NCI-H2196 (cell line): ENCODE data around the gene RAD51B.
"Not testable (repeated sequence)": the region's sequence is repeated elsewhere in the genome, so short reads cannot be mapped to it uniquely, and the experiment has no call there.

Experiments
- DNase-seq: peaks from one replicate; lab custom pipeline; 2025; ENCODE audit not compliant: unreplicated experiment; lab: John Stamatoyannopoulos, UW

Gene RAD51B

DNA sequence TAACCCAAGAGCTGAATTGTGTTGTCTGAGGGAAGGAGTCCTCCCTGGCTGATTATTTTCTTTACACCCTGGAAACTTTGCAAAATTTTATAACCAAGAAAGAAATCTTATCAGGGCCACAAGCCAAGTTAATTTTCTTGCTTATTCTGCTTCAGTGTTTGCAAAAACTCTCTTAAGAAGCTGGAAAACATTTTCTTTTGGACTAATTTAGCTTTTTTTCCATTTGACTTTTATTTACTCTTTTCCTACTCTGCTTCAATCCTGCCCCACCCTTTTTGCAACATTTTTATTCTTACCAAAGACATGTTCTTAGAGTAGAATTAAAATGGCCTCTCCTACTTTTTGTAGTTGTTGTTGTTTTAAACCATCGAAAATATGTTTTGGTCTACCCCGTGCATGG, 594.5 kb downstream of the RAD51B start:
- DNase-seq = no peak

DNA sequence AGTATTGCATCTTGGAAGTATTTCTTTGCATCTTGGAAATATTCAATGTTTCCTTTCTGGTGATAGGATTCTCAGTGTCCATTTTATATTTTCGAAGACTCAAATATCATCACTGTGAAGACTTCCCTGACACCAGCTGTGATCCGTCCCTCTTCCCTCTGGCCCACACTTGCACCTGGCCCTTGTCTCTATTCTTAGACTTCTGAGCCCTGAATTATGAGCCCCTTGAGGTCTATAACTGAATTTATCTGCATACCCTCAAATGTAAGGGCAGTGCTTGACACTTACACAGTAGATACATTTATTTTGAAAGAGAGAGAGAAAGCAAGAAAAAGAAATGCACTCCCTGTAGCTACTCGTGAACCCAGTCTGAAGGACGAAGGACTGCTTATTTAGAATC, 596.6 kb downstream of the RAD51B start:
- DNase-seq = no peak

DNA sequence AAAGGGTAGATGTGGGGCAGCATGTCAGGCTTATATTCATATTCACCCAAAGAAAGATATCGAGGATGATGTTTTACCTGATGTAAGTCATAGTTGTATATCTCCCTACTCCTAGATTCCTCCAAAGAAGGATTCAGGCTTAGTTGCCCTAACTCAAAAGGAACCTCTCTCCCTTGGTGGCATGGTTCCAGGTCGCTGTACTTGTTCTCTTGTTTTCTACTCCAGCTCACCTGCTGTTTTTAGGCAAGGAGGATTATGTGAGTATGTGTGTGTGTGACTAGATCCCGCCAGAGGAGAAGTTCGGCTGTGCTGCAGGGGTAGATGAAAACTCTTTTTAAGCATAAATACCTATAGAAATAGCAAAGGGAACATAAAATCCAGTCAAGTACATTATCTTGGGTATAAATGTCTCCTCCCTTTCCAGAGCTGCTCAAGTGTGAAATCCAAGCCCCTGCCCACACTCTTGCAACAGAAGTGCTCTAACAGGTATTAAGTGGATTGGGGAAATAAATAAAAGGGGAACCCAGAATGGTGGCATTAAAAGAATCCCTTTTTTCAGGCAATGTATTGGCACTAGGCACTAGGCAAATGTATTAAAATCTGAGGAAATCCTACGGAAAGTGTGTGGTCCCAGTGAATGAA, 597.6 kb downstream of the RAD51B start:
- DNase-seq = no peak

DNA sequence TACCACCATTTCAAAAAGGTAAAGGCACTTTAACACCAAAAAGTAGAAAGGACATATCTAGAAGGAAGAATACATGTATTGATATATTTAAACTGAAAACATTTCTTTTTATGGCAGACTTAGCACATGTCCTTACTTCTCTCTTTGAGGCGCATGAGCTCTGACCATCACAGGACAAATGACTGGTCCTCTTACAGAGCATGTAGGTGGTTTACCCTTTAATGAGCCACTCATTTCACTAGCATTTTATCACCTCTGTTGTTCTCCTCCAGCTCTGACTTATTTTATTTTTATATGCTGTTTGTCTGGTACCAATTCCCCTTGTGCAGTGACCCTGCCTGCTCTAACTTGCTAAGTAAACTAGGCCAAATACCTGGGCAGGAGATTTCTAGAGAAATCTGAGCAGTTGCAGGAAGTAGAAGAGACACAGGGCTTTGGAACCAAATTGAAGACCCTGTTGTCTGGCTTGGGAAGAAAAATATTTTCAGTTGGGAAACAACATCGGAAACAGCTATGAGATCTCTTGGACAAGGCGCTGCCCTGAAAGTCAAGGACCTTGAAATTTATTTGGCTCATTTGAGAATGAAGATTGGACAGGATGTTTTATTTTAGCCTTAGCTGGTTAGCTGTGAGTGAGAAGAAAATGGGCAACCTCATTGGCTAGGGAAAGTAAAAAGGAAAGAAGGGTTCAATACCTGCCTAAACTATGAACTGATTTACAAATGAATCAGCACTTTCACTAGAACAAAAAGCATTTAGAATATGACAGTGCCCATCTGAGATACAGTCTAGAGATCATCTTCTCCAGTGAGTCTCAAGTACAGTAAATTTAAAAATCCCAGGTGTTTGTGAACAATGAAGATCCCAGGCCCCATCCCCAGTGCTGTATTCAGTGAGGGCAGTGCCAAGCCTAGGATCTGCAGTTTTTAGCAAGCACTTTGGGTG, 598.9 kb downstream of the RAD51B start:
- DNase-seq = no peak

DNA sequence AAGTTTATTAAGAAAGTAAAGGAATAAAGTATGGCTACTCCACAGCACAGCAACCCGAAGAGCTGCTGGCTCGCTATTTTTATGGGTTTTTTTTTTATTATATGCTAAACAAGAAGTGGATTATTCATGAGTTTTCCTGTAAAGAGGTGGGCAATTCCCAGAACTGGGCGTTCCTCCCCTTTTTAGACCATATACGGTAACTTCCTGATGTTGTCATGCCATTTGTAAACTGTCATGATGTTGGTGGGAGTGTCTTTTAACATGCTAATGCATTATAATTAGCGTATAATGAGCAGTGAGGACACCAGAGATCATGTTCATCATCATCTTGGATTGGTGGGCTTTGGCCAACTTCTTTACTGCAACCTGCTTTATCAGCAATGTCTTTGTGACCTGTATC, 600.8 kb downstream of the RAD51B start:
- no peak for DNase-seq

DNA sequence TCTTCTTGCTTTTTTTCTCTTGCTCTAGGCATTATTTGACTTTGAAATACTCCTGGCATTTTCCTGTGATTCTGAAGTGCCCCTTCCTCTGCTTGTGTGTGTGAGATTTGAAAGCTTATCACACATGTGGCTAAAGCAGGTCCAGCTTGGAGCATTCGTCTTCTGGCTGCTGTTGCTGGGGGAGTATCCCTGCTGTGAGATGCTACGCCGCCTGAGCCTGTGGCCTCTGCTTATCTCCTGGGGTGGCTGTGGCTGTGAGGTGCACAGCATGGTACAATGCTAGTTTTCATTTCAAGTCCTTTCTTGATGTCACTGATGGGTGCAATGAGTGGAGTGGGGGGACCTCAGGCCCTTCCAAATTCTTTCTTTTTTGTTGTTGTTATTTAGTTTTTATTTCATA, 601.5 kb downstream of the RAD51B start:
- no peak for DNase-seq

DNA sequence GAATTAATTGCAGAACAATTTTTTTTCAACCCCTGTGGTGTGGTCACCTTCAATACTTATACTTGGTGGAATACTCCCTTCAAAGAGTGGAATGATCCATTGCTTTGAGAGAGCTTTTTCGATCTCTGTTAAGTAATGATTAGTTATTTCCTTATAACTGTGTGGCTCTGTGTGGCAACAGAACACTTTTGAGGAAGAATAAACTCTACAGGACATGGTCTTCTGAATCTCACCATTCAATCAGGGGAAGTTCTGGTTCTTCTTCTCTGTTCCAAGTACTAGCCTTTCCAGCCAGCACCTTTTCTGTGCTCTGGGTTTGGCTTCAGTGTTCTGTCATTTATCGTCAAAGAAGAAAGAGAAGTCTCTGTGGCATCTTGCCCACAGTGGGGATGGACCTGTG, 604.1 kb downstream of the RAD51B start:
- no peak for DNase-seq

DNA sequence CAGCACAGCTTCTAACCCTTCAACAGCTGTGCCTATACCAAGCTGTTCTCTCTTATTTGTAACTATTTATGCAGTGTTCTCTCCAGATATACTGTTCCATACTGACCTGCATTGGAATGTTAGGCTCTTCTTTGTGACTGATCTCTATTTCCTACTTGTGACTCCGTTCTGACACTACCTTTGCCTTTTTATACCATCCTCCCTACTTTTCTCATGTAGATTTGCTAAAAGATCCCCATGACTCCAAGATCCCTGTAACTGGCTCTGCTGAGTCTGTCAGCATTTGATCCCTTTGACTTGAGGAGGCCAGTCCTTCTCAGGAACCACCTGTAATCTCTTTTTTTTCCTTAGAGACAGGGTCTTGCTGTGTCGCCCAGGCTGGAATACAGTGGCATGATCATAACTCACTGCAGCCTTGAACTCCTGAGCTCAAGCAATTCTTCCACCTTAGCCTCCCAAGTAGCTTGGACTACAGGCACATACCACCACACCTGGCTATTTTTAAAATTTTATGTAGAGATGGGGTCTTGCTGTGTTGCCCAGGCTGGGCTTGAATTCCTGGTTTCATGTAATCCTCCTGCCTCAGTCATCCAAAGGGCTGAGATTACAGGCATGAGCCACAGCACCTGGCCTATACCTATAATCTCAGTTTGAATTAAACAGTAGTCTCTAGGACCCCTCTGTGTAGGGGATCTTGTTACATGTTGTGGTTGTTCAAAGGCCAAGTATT, 605.0 kb downstream of the RAD51B start:
- no peak for DNase-seq

DNA sequence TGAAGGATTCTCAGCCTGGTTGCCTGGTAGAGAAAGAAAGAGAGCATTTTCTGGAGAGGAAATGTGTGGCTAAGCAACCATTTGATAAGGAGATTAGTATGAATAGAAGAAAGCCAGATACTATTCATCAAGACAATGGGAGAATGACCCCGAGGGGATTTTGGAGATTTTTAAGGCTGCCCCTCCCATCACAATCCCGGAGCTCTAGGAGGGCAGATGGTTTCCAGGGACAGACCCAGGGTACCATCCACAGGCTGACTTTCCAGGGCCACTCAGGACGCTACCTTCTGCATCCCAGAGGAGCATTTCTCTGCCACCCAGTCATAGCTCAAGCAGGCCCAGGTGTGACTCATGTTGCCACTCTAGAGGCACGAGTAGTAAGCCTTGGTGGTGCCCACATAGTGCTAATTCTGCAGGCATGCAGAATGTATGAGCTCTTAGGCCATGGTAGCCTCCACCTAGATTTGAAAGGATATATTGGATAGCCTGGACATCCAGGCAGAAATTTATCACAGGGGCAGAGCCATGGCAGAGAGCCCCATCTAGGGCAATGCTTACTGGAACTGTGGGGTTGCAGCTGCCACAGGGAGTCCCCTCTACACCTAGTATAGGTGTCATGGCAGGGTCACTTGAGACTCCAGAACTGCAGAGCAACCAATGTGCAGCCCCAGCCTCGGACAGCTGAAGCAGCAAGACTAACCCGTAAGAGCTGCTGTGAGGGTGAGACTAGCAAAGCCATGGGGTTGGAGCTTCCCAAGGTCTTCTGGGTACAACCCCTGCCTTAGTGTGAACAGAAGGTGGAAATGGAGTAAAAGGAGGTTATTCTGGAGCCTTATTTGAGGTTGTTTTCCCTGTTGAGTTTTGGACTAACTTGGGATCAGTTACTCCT, 607.3 kb downstream of the RAD51B start:
- no peak for DNase-seq

DNA sequence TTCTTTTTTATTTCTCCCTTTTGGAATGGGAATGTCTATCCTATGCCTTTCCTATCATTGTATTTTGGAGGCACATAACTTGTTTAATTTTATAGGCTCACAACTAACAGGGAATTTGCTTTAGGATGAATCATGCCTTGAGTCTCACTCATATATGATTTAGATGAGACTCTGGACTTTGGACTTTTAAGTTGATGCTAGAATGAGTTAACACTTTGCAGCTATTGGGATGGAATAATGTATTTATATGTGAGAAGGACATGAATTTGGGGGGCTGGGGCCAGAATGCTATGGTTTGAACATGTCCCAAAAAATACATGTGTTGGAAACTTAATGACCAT, 607.9 kb downstream of the RAD51B start:
- DNase-seq = no peak

DNA sequence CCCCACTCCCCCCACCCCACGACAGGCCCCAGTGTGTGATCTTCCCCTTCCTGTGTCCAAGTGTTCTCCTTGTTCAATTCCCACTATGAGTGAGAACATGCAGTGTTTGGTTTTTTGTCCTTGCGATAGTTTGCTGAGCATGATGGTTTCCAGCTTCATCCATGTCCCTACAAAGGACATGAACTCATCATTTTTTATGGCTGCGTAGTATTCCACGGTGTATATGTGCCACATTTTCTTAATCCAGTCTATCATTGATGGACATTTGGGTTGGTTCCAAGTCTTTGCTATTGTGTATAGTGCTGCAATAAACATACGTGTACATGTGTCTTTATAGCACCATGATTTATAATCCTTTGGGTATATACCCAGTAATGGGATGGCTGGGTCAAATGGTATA, 609.3 kb downstream of the RAD51B start:
- DNase-seq = not testable (repeated sequence)

DNA sequence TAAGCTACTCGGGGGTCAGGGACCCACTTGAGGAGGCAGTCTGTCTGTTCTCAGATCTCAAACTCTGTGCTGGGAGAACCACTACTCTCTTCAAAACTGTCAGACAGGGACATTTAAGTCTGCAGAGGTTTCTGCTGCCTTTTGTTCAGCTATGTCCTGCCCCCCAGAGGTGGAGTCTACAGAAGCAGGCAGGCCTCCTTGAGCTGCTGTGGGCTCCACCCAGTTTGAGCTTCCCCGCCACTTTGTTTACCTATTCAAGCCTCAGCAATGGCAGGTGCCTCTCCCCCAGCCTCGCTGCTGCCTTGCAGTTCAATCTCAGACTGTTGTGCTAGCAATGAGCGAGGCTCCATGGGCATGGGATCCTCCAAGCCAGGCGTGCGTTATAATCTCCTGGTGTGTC, 614.6 kb downstream of the RAD51B start:
- DNase-seq = not testable (repeated sequence)

DNA sequence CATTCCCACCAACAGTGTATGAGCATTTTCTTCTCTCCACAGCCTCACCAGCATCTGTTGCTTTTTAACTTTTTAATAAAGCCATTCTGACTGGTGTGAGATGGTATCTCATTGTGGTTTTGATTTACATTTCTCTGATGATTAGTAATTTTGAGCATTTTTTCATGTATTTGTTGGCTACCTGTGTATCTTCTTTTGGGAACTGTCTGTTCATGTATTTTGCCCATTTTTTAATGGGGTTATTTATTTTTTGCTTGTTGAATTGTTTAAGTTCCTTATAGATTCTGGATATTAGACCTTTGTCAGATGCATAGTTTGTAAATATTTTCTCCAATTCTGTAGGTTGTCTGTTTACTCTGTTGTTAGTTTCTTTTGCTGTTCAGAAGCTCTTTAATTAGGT, 616.1 kb downstream of the RAD51B start:
- DNase-seq = not testable (repeated sequence)

DNA sequence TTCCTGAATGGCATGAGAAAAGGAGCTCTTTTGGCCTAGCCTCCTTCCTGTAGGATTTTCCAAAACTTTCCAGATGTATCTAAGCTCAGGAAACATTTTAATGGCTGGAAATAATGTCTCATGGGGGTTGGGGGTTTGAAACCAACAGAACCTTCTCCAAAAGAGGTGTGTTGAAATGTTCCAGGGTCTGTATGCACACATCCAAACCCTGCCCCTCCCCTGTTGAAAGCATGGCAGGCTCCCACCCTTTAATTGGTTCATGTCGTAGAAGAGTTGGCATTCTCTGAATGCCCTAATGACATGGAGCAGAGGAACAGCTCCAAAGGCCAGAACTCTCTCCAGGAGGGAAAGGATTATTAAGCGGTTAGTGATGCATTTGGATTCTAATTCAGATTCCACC, 620.1 kb downstream of the RAD51B start:
- no peak for DNase-seq

DNA sequence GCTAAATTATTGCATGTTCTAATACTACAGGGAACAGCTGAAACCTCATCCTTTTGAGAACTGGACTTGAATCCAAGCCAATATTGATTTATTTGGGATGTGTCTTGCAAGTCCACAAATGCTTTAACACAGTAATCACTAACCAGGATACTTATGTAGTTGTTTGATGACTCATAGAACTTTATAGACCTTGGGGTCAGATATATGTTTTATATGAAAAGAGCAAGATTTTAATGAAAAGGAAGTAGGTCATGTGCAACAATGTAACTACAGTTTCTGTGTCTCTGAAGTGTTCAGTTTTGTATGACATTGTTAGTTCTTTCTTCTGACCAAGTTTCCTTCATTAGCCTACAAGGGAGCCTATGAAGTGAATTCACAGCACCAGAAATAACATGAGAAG, 621.2 kb downstream of the RAD51B start:
- no peak for DNase-seq

DNA sequence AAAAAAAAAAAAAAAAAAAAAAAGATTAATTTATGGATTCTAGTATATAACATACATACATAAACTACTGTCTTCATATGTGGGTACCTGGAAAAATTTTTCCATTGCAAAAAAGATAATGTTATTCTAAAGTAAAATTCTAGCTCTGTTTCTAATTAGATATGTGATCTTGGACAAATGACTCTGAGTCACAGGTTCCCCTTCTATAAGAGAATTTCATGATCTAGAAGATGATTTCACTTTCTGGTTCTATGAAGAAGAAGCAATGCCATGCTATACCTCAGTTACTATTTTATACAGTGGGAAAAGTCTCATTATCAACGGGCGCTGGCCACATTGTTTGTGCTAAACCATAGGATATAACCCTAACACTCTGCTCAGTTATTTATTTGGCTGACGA, 622.0 kb downstream of the RAD51B start:
- no peak for DNase-seq

DNA sequence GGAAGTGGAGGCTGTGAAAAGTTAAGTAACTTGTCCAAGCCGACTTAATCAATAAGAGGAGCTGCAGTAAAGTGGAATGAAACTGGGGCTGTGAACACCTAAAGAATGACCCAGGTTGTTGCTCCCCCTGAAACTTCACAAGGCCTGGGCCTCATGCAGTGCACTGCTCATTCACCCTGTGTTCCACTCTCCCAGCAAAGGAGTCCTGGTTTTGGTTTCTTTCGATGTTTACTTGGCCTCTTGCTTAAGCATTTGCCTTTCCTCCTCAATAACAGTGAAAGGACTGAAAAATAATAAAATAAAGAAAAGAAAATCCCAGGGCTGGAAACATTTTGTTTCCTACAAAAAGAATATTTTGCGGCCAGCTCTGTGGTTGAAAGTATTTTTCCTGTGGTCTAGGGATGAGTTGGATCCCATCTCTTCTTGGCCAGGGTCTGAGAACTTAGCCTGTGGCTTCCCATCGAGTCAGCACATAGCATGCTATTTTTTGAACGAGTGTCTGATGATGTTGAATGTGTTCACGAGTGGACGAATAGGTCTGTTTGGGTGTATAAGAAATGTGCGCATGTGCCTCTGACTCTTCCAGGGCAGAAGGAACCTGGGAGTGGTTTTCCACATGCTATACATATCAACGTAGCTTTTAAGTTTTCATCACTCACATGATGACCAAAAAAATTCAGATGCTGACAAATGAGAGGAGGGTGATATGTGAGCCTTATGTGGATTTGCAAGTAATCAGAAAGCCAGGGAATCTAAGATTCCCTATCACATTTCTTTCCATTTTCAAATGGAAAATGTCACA, 623.5 kb downstream of the RAD51B start:
- DNase-seq = no peak

DNA sequence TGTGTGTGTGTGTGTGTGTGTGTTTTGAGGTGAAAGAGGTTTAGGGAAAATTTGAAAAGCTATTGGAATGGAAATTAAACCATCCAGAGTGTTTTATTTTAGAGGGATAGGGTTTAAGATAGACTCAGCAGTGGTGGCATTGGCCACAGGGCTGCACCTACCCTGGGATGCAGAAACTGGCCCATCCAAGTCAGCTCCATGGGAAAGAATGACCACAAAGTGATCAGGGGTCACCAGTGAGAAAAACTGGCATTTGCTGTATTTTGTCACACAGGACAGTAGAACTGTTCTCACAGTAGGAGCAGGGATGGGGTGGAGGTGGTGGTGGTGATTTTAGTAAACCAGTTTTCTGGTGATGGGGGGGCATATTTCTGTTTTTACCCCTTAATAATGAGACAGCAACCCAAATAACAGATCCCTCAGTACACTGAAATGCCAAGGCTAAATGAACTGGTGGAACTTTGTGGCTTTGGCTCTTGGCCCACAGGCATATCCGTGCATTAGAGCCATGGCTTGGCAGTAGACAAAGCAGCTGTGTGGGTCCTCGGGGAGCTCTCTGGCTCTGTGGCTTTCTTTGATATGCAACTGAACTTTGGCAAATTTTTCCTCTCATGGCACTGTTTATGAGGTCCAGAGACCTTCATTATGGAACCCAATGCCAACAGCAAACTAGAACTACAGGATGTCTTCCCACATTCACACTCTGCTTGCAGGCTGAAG, 625.0 kb downstream of the RAD51B start:
- peak; percentile 26 for DNase-seq

DNA sequence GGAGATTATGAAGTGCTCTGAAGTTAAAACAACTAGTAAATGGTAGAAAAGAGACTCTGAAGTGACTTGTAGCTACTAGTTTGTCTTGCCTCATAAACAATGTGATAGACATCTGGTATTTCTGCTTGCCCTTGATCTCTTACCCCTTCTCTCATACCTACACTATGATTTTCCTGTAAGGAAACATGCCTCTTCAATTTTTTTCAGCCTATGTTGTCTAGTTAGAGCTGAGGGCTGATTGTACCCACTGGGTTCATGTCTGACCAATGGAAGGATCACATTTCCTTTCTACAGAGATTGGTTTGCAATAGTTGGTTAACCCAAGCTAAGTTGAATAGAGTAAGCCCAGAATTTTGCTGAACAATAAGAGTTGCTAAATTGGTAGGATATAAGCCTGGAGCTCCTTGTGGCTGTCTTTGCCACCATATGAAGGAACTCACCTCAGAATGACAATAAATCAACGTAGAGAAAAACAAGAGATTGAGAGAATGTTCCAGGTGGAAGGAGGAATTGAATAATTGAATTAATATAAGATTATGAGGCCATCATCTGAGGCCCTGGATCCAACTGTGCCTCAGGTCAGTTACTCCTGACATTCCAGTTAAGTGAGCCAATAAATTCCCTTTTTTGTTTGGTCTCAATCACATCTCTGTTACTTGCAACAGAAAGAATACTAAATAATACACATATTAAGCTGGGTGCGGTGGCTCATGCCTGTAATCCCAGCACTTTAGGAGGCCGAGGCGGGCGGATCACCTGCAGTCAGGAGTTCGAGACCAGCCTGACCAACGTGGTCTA, 626.9 kb downstream of the RAD51B start:
- DNase-seq = no peak
